H9 (cell line): Measurements from ENCODE around the gene NPDC1. TPM values are rescaled to one million over a fixed set of nuclear protein-coding genes. Genes with fewer than 3 reads are reported as not detected.

Source experiments
- DNase-seq: peaks from one replicate; pipeline ENCODE4 v3.0.0-alpha.2; 2017
- H2AFZ ChIP-seq: one replicate; pipeline ENCODE4 v1.6.1; 2013; ENCODE audit warnings: mild to moderate bottlenecking, low read length, control low read depth, moderate library complexity
- H2AK5ac ChIP-seq: 2 replicates; pipeline ENCODE4 v1.6.1; 2013; ENCODE audit warnings: low read length, control low read depth, mixed read lengths; ENCODE audit not compliant: insufficient read length
- H2BK120ac ChIP-seq: one replicate; pipeline ENCODE4 v1.6.1; 2013; ENCODE audit warnings: low read depth, mild to moderate bottlenecking, low read length, control low read depth, inconsistent platforms; ENCODE audit not compliant: poor library complexity, severe bottlenecking
- H2BK12ac ChIP-seq: 2 replicates; pipeline ENCODE4 v1.6.1; 2013; ENCODE audit warnings: low read length, control low read depth, mixed read lengths, low read depth; ENCODE audit not compliant: insufficient read length
- H2BK15ac ChIP-seq: 2 replicates; pipeline ENCODE4 v1.6.1; 2013; ENCODE audit warnings: low read depth, low read length, control low read depth
- H2BK20ac ChIP-seq: one replicate; pipeline ENCODE4 v1.6.1; 2013; ENCODE audit warnings: low read depth, mild to moderate bottlenecking, low read length, control low read depth, inconsistent platforms; ENCODE audit not compliant: poor library complexity, severe bottlenecking
- H2BK5ac ChIP-seq: 2 replicates; pipeline ENCODE4 v1.6.1; 2013; ENCODE audit warnings: low read length, control low read depth, mixed read lengths; ENCODE audit not compliant: insufficient read length
- H3K14ac ChIP-seq: 2 replicates; pipeline ENCODE4 v1.6.1; 2013; ENCODE audit warnings: low read length, control low read depth; ENCODE audit not compliant: insufficient read depth
- H3K18ac ChIP-seq: 2 replicates; pipeline ENCODE4 v1.6.1; 2013; ENCODE audit warnings: low read depth, mild to moderate bottlenecking, mixed read lengths, low read length, control low read depth; ENCODE audit not compliant: insufficient read length
- H3K23ac ChIP-seq: 2 replicates; pipeline ENCODE4 v1.6.1; 2013; ENCODE audit warnings: low read length, control low read depth, mixed read lengths, low read depth; ENCODE audit not compliant: insufficient read length
- H3K23me2 ChIP-seq: 2 replicates; pipeline ENCODE4 v1.6.1; 2013; ENCODE audit warnings: low read depth, mild to moderate bottlenecking, mixed read lengths, low read length, control low read depth; ENCODE audit not compliant: insufficient read length, poor library complexity, severe bottlenecking
- H3K27ac ChIP-seq: 2 replicates; pipeline ENCODE4 v1.5.1; 2013; ENCODE audit warnings: low read length, control low read depth, mixed read lengths, low read depth; ENCODE audit not compliant: insufficient read length
- H3K27me3 ChIP-seq: 2 replicates; pipeline ENCODE4 v1.6.1; 2013; ENCODE audit warnings: low read length, control low read depth, inconsistent platforms; ENCODE audit not compliant: insufficient read depth
- H3K4ac ChIP-seq: 2 replicates; pipeline ENCODE4 v1.6.1; 2013; ENCODE audit warnings: low read depth, mild to moderate bottlenecking, control low read depth, inconsistent platforms, low read length, moderate library complexity
- H3K4me1 ChIP-seq: 2 replicates; pipeline ENCODE4 v1.6.1; 2013; ENCODE audit warnings: low read length, control low read depth, inconsistent platforms; ENCODE audit not compliant: insufficient read depth
- H3K4me2 ChIP-seq: 2 replicates; pipeline ENCODE4 v1.6.1; 2013; ENCODE audit warnings: low read length, control low read depth, mixed read lengths; ENCODE audit not compliant: insufficient read length, insufficient read depth
- H3K56ac ChIP-seq: 2 replicates; pipeline ENCODE4 v1.6.1; 2013; ENCODE audit warnings: low read depth, mild to moderate bottlenecking, mixed read lengths, low read length, control low read depth; ENCODE audit not compliant: insufficient read length
- H3K79me1 ChIP-seq: 2 replicates; pipeline ENCODE4 v1.6.1; 2013; ENCODE audit warnings: low read depth, mild to moderate bottlenecking, moderate library complexity, low read length, control low read depth, inconsistent platforms; ENCODE audit not compliant: insufficient read depth, poor library complexity, severe bottlenecking
- H3K79me2 ChIP-seq: 2 replicates; pipeline ENCODE4 v1.6.1; 2013; ENCODE audit warnings: low read length, control low read depth, inconsistent platforms; ENCODE audit not compliant: insufficient read depth
- H3K9ac ChIP-seq: 2 replicates; pipeline ENCODE4 v1.6.1; 2013; ENCODE audit warnings: low read length, control low read depth, mixed read lengths; ENCODE audit not compliant: insufficient read length; ENCODE audit errors: extremely low read depth
- H3K9me3 ChIP-seq: one replicate; pipeline ENCODE4 v1.6.1; 2013; ENCODE audit warnings: low read depth, low read length, inconsistent platforms; ENCODE audit not compliant: control insufficient read depth
- H3T11ph ChIP-seq: one replicate; pipeline ENCODE4 v1.6.1; 2013; ENCODE audit warnings: mild to moderate bottlenecking, low read length, control low read depth, inconsistent platforms
- H4K20me1 ChIP-seq: one replicate; pipeline ENCODE4 v1.6.1; 2013; ENCODE audit not compliant: control insufficient read depth, insufficient read length, insufficient read depth
- H4K5ac ChIP-seq: 2 replicates; pipeline ENCODE4 v1.6.1; 2013; ENCODE audit warnings: low read depth, mild to moderate bottlenecking, mixed read lengths, low read length, control low read depth; ENCODE audit not compliant: insufficient read length
- H4K8ac ChIP-seq: replicated peaks from 2 replicates; pipeline ENCODE4 v1.6.1; 2013; ENCODE audit warnings: low read length, control low read depth, mixed read lengths, low read depth; ENCODE audit not compliant: insufficient read length
- H4K91ac ChIP-seq: 2 replicates; pipeline ENCODE4 v1.6.1; 2013; ENCODE audit warnings: low read depth, mild to moderate bottlenecking, moderate library complexity, mixed read lengths, low read length, control low read depth; ENCODE audit not compliant: insufficient read length
- H3K27ac Mint-ChIP-seq, 3 experiments: 2 replicates in 2 of 3; 3 replicates in 1 of 3; pipeline ENCODE4 v1.8.0; 2020 to 2021; ENCODE audit warnings: mixed read lengths in 3 of 3, mild to moderate bottlenecking in 1 of 3, moderate library complexity in 1 of 3
- H3K27me3 Mint-ChIP-seq: 2 replicates; pipeline ENCODE4 v1.8.0; 2021; ENCODE audit warnings: low read depth, mild to moderate bottlenecking, moderate library complexity, mixed read lengths
- H3K36me3 Mint-ChIP-seq, 3 experiments: 2 replicates in 2 of 3; 3 replicates in 1 of 3; pipeline ENCODE4 v1.8.0; 2020 to 2021; ENCODE audit warnings: low read depth in 3 of 3, mixed read lengths in 3 of 3; ENCODE audit not compliant: insufficient read depth in 1 of 3
- H3K4me1 Mint-ChIP-seq, 2 experiments: 2 replicates each; pipeline ENCODE4 v1.8.0; 2020; ENCODE audit warnings: mixed read lengths in 2 of 2
- H3K4me3 Mint-ChIP-seq, 2 experiments: 2 replicates in 1 of 2; 3 replicates in 1 of 2; pipeline ENCODE4 v1.8.0; 2020 to 2021; ENCODE audit warnings: mild to moderate bottlenecking in 2 of 2, mixed read lengths in 2 of 2, moderate library complexity in 1 of 2
- H3K9me3 Mint-ChIP-seq, 2 experiments: 2 replicates in 1 of 2; 3 replicates in 1 of 2; pipeline ENCODE4 v1.8.0; 2020; ENCODE audit warnings: mild to moderate bottlenecking in 2 of 2, mixed read lengths in 2 of 2, moderate library complexity in 1 of 2
- whole genome bisulfite sequencing: extraction: QIAGEN DNeasy Blood & Tissue Kit; methylation state at CpG from one replicate; pipeline ENCODE4 v1.1.7; 2013; ENCODE audit warnings: missing lambda C conversion rate, low lambda C conversion rate, mixed read lengths; ENCODE audit not compliant: insufficient read length; ENCODE audit errors: extremely low coverage; 5-methylcytosine and 5-hydroxymethylcytosine counted together
- total RNA-seq: library from RNA; stranded (reverse); gene quantifications from 2 replicates; pipeline ENCODE4 v1.2.1, GENCODE V29; 2021
- TF ChIP-seq, protein P1 (sequence below): fragments of 200-600 bp; sonication (generic); conservative IDR thresholded peaks from 3 replicates; pipeline ENCODE4 v1.8.0; 2021; ENCODE audit warnings: antibody characterized with exemption, mild to moderate bottlenecking

The NPDC1 gene
- total RNA-seq, 1 experiment from 2014 or later, result 57.6 TPM

DNA sequence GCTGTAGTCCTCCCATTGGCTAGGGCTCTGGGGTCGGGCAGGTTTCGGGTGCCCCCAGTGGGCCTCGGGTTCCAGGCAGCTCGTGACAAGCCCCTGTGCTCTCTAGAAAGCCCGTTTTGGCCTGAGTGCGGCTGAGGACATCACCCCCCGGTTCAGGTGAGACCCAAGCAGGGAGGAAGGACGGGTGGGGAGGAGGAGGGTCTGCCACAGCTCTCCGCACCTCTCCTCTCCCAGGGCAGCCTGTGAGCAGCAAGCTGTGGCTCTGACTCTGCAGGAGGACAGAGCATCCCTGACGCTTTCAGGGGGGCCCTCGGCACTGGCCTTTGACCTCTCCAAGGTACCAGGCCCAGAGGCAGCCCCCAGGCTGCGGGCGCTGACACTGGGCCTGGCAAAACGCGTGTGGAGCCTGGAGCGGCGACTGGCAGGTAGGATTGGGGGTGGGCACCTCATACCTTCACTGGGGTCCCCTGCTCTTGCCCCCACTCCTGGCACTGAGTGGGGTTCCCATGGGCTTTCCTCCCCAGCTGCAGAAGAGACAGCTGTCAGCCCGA, 53.1 kb downstream of the NPDC1 start:
- no peak for DNase-seq
- H3K4me1 ChIP-seq, result no peaks in the 10 kb centered on the region
- H2AK5ac ChIP-seq, result no peak overlapping the region
- Mint-ChIP-seq H3K36me3 (peaks cover 2 to 8% (median 2%) of the 10 kb centered on the region in 3 experiments; a peak in 5 of 7 replicates), H3K9me3 (peaks cover 9 to 10% of the 10 kb centered on the region in 2 experiments; a peak in 3 of 5 replicates), H3K27me3 (peaks cover 26% of the 10 kb centered on the region), H3K4me3 (peak overlapping the region; percentile 81 to 89), H3K4me1 (peaks cover 10 to 12% of the 10 kb centered on the region in 2 experiments), H3K27ac (no peak overlapping the region)
- H3K18ac ChIP-seq, result no peak overlapping the region
- H4K8ac ChIP-seq, result no peak overlapping the region
- no peak overlapping the region for H2BK15ac ChIP-seq
- peak overlapping the region; percentile 40 for H3K9ac ChIP-seq
- no peaks in the 10 kb centered on the region for H3K27me3 ChIP-seq
- no peaks in the 10 kb centered on the region for H4K20me1 ChIP-seq
- H3K9me3 ChIP-seq, result no peaks in the 10 kb centered on the region
- WGBS, result no CpG with 5 or more reads among the region's 18 CpGs
- TF ChIP-seq, protein P1, sequence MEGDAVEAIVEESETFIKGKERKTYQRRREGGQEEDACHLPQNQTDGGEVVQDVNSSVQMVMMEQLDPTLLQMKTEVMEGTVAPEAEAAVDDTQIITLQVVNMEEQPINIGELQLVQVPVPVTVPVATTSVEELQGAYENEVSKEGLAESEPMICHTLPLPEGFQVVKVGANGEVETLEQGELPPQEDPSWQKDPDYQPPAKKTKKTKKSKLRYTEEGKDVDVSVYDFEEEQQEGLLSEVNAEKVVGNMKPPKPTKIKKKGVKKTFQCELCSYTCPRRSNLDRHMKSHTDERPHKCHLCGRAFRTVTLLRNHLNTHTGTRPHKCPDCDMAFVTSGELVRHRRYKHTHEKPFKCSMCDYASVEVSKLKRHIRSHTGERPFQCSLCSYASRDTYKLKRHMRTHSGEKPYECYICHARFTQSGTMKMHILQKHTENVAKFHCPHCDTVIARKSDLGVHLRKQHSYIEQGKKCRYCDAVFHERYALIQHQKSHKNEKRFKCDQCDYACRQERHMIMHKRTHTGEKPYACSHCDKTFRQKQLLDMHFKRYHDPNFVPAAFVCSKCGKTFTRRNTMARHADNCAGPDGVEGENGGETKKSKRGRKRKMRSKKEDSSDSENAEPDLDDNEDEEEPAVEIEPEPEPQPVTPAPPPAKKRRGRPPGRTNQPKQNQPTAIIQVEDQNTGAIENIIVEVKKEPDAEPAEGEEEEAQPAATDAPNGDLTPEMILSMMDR, result no peak
- H2BK120ac ChIP-seq, result no peak overlapping the region
- no peak overlapping the region for H4K5ac ChIP-seq
- peaks cover 6% of the 10 kb centered on the region for H3K23me2 ChIP-seq
- no peak overlapping the region for H2BK12ac ChIP-seq
- no peak overlapping the region for H3K4ac ChIP-seq
- no peak overlapping the region for H3K23ac ChIP-seq
- no peak overlapping the region for H4K91ac ChIP-seq
- H2BK5ac ChIP-seq, result no peak overlapping the region
- H2BK20ac ChIP-seq, result no peak overlapping the region
- H3K79me1 ChIP-seq, result no peaks in the 10 kb centered on the region
- peak overlapping the region; percentile 66 for H3K4me2 ChIP-seq
- H3K79me2 ChIP-seq, result no peaks in the 10 kb centered on the region
- no peak overlapping the region for H3K27ac ChIP-seq
- H2AFZ ChIP-seq, result no peak overlapping the region
- no peak overlapping the region for H3K56ac ChIP-seq
- H3T11ph ChIP-seq, result no peak overlapping the region
- no peak overlapping the region for H3K14ac ChIP-seq
